Pancreas (tissue), 10 donors: ENCODE data around the gene NPPB. TPM values are rescaled to one million over a fixed set of nuclear protein-coding genes. Genes with fewer than 3 reads are reported as not detected.

Experiments
- ATAC-seq, 4 donors: fragments of 200-7000 bp; cut with Tn5 transposase; one replicate each; pipeline versions ENCODE4 v1.8.0 to v1.9.1; 2020; ENCODE audit warnings: mild to moderate bottlenecking in 4 of 4, moderate library complexity in 4 of 4
- DNase-seq, 6 donors: peaks; one replicate each; pipeline ENCODE4 v3.0.0-alpha.2; 2020
- FAIRE-seq: peaks from 2 replicates; lab custom pipeline; 2012; peaks lifted over from hg19 to GRCh38; lab: Jason Lieb, UNC
- H3K27ac ChIP-seq, 4 donors: fragments of 200-600 bp; sonication (generic); 1 replicate in 3 of 4; 2 replicates in 1 of 4; pipeline versions ENCODE4 v1.5.0 to v1.8.0; 2020
- H3K27me3 ChIP-seq, 4 donors: fragments of 200-600 bp; one replicate each; pipeline ENCODE4 v1.8.0; 2021
- H3K36me3 ChIP-seq, 3 donors: fragments of 200-600 bp; sonication (generic) in 1 of 3; one replicate each; pipeline versions ENCODE4 v1.5.0 to v1.8.0; 2020 to 2021
- H3K4me1 ChIP-seq, 3 donors: fragments of 200-600 bp; one replicate each; pipeline ENCODE4 v1.8.0; 2021
- H3K4me3 ChIP-seq, 4 donors: fragments of 200-600 bp; sonication (generic) in 2 of 4; one replicate each; pipeline versions ENCODE4 v1.5.0 to v1.8.0; 2020 to 2021
- H3K9me3 ChIP-seq, 4 donors: fragments of 200-600 bp; one replicate each; pipeline ENCODE4 v1.8.0; 2021
- WGBS, 2 donors: extraction: QIAGEN DNeasy Blood & Tissue Kit; methylation state at CpG; one replicate each; pipeline ENCODE4 v1.1.7; 2013; 5-methylcytosine and 5-hydroxymethylcytosine counted together
- intact Hi-C, 3 donors: fragments of 100-400 bp; cut with DNase I; formaldehyde crosslinking; loops; one replicate each; pipeline versions ENCODE4 v1.11.1 to v1.14.2; 2022
- polyA plus RNA-seq, 2 donors: library from polyadenylated mRNA; stranded (reverse); fragments of 200-250 nt; gene quantifications; one replicate each; pipeline ENCODE4 v1.2.3, GENCODE V29; 2013
- total RNA-seq, 6 donors: library from RNA; stranded (reverse); fragmentation: NEBNext Ultra II Directional in 4 of 6; extraction: Animal tissue kit (Norgen Biotek cat#: 25700) in 4 of 6; gene quantifications; one replicate each; pipeline versions ENCODE4 v1.2.1 to v1.2.4, GENCODE V29; 2021 to 2023
- TF ChIP-seq, protein P1 (sequence below), 4 donors: fragments of 200-600 bp; sonication (generic) in 3 of 4; IDR thresholded peaks; one replicate each; pipeline versions ENCODE4 v1.5.0 to v1.8.0; 2021; ENCODE audit warnings: antibody characterized with exemption in 4 of 4
- donor health status: healthy with polysubstance abuse.
- donor health status: DM: no; HTN: no; CAD: no; lungs with moderate emphysema.
- donor health status: DM: no; HTN: no; CAD: no.
- donor health status: control.
- donor health status: control.
- donor health status: Bipolar disorder and iron deficiency.
- donor health status: DM: yes; HTN: yes; CAD: no.
- donor health status: DM: no; HTN: no; CAD: no.
- donor health status: DM: no; HTN: no; CAD: no.
- donor health status: DM: yes; HTN: yes; CAD: no.

The NPPB gene
- total and polyA plus RNA-seq, 8 donors = 0.28 to 1.6 (median 0.95) TPM; not detected in 3

DNA sequence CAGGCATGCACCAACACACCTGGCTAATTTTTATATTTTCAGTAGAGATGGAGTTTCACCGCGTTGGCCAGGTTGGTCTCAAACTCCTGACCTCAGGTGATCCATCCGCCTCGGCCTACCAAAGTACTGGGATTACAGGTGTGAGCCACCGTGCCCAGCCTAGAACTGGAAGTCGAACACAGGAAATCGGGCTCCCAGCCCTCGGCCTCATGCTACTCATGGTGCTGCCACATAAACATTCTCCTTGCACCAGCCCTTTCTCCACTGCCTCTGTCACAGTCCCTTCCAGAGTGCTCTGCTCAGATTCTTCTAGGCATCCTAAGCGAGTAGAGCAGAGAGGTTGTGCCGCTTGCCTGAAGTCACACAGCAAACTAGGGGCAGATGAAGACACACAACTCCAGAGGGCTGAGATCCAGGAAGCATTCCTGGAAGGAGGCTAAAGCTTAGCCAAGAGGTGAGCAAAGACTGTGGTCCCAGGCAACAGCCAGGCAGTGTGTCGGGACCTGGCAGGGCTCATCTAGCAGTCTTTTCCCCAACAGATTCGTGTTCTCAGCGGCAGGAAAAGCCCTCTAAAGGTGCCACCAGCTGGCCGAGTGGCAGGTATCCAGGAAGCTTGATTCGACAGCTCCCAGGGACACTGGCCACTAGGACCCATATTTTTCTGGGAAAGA lies 29.6 kb upstream of the NPPB start:
- intact Hi-C loops = no loop called here
- TF ChIP-seq, protein P1, sequence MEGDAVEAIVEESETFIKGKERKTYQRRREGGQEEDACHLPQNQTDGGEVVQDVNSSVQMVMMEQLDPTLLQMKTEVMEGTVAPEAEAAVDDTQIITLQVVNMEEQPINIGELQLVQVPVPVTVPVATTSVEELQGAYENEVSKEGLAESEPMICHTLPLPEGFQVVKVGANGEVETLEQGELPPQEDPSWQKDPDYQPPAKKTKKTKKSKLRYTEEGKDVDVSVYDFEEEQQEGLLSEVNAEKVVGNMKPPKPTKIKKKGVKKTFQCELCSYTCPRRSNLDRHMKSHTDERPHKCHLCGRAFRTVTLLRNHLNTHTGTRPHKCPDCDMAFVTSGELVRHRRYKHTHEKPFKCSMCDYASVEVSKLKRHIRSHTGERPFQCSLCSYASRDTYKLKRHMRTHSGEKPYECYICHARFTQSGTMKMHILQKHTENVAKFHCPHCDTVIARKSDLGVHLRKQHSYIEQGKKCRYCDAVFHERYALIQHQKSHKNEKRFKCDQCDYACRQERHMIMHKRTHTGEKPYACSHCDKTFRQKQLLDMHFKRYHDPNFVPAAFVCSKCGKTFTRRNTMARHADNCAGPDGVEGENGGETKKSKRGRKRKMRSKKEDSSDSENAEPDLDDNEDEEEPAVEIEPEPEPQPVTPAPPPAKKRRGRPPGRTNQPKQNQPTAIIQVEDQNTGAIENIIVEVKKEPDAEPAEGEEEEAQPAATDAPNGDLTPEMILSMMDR (IDR thresholded peaks at IDR 0.05) = no peak
- Histone ChIP-seq H3K9me3 (no peaks in the 10 kb centered on the region), H3K36me3 (no peaks in the 10 kb centered on the region), H3K27ac (no peak overlapping the region), H3K4me1 (no peaks in the 10 kb centered on the region), H3K4me3 (no peak overlapping the region), H3K27me3 (no peaks in the 10 kb centered on the region)
- DNase-seq (no peak), ATAC-seq (no peak), FAIRE-seq (no peak)
- WGBS, 2 donors = 70 to 74% methylated on average over 15 of the region's 15 CpGs

DNA sequence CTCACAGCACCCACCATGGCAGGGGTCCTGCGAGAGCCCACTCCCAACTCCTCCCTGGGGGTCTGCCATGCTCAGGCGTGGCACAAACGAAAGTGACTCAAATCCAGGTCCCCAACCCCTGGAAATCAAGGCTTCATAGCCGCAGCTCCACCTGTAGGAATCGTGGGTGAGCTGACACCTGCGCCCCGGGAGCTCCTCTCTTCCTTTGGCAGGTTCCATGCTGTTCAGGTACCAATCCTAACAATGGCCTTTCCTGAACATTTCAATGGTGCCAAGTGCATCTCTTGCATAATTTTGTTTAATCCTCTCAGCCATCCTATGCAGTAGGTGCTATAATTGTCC lies 28.9 kb upstream of the NPPB start:
- no peaks in the 10 kb centered on the region for H3K27me3 ChIP-seq
- TF ChIP-seq, protein P1 (IDR thresholded peaks at IDR 0.05) = no peak
- no peak overlapping the region for H3K27ac ChIP-seq
- FAIRE-seq (no peak), ATAC-seq (no peak), DNase-seq (no peak)
- no peak overlapping the region for H3K4me3 ChIP-seq
- H3K9me3 ChIP-seq = no peaks in the 10 kb centered on the region
- no peaks in the 10 kb centered on the region for H3K36me3 ChIP-seq
- WGBS, 2 donors = 55 to 57% methylated on average over 7 of the region's 7 CpGs
- intact Hi-C loops = no loop called here
- peaks cover 0 to 3% (median 2%) of the 10 kb centered on the region in 3 donors for H3K4me1 ChIP-seq

DNA sequence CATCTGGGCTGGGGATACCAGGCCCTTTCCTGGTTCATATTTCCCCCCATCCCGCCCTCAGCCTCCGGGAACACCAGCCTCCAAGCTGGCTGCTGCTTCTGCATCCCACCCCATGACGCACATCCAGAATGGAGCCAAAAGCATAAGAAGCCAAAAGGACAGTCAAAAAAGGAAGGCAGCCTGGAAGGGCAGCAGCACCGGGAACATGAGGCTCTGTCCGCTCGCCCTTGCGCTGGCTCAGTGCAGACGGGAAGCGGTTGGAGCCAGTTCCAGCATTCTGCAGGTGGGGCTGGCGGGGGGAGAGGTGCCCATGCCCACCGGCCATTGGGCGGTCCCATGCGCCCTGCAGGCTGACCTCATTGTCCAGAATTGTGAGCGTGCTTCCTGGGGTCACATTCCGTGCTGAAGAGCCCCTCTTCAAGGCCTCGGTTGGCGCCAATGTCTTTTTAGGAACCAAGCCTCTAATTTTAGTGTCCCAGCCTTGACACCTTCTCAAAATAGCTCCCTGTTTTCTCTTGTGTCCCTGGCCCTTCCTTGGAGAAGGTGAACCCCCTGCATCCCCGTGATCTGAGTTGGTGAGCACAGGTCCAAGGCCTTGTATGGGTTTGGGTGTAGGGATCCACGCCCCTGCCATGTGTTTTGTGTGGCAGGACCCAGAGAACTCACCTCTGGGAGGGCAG lies 28.4 kb upstream of the NPPB start:
- H3K9me3 ChIP-seq = no peaks in the 10 kb centered on the region
- no peak for ATAC-seq
- no peak overlapping the region for H3K27ac ChIP-seq

DNA sequence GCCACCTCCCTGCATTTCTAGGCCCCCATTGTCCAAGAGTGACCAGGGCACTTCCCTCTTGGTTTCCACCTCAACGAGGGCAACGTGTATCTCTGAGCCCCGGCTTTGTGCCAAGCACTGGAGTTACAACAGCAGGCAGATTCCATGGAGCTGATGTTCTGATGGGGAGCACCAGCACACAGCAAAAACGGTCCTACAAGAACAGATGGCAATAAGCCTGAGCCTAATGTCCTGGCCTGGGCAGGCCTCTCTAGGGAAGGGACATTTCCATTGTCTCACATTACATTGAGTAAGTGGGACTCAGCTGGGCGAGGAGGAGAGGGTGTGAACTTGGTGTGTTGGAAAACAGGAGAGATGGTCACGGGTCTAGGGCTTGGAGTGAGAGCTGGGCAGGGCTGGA lies 27.2 kb upstream of the NPPB start:
- H3K27ac ChIP-seq = no peak overlapping the region
- intact Hi-C loops = no loop called here
- no peak for FAIRE-seq

More for the DNA sequence above, 28.4 kb upstream of the NPPB start:
- DNase-seq (no peak), FAIRE-seq (no peak)
- Histone ChIP-seq H3K4me1 (peaks cover 0 to 8% (median 6%) of the 10 kb centered on the region in 3 donors), H3K4me3 (no peak overlapping the region), H3K36me3 (no peaks in the 10 kb centered on the region), H3K27me3 (no peaks in the 10 kb centered on the region)
- intact Hi-C loops = no loop called here
- 79 to 83% methylated on average over 19 of the region's 19 CpGs for WGBS, 2 donors
- TF ChIP-seq, protein P1 (IDR thresholded peaks at IDR 0.05) = no peak

More for the DNA sequence above, 27.2 kb upstream of the NPPB start:
- TF ChIP-seq, protein P1 (IDR thresholded peaks at IDR 0.05) = no peak
- no peak for ATAC-seq
- WGBS, 2 donors = 57 to 67% methylated on average over 6 of the region's 6 CpGs
- Histone ChIP-seq H3K27me3 (no peaks in the 10 kb centered on the region), H3K9me3 (no peaks in the 10 kb centered on the region), H3K4me3 (no peak overlapping the region), H3K36me3 (no peaks in the 10 kb centered on the region), H3K4me1 (peaks cover 0 to 8% (median 6%) of the 10 kb centered on the region in 3 donors)
- DNase-seq = no peak
